GM18868 (cell line): ENCODE data around the gene PDE9A.

Experiments used
- ATAC-seq: cut with Tn5 transposase; IDR thresholded peaks from one replicate; pipeline ENCODE4 v1.9.1; 2021; ENCODE audit warnings: mild to moderate bottlenecking, moderate library complexity; ENCODE audit not compliant: unreplicated experiment

Gene PDE9A

GRCh38 chr21:42670058-42670880, 16.8 kb downstream of the PDE9A start:
- ATAC-seq: no peak

- ATAC-seq: no peak
Observed at GRCh38 chr21:42670884-42671283, 17.5 kb downstream of the PDE9A start.

- ATAC-seq: no peak
Observed at GRCh38 chr21:42671778-42672593, 18.6 kb downstream of the PDE9A start.

- ATAC-seq: no peak
Observed at GRCh38 chr21:42672699-42673458, 19.5 kb downstream of the PDE9A start.

- no peak for ATAC-seq
Observed at GRCh38 chr21:42673633-42674328, 20.4 kb downstream of the PDE9A start.

- ATAC-seq: no peak
Observed at GRCh38 chr21:42674351-42674940, 21.0 kb downstream of the PDE9A start.

GRCh38 chr21:42675403-42675802, 22.0 kb downstream of the PDE9A start:
- no peak for ATAC-seq

GRCh38 chr21:42676808-42677207, 23.4 kb downstream of the PDE9A start:
- ATAC-seq: no peak

- no peak for ATAC-seq
Observed at GRCh38 chr21:42677339-42678321, 24.2 kb downstream of the PDE9A start.

GRCh38 chr21:42678618-42679295, 25.3 kb downstream of the PDE9A start:
- ATAC-seq: no peak

- no peak for ATAC-seq
Observed at GRCh38 chr21:42679319-42680057, 26.1 kb downstream of the PDE9A start.

GRCh38 chr21:42680058-42680330, 26.6 kb downstream of the PDE9A start:
- ATAC-seq: no peak

- no peak for ATAC-seq
Observed at GRCh38 chr21:42680429-42680828, 27.0 kb downstream of the PDE9A start.

- no peak for ATAC-seq
Observed at GRCh38 chr21:42681296-42682206, 28.1 kb downstream of the PDE9A start.

- ATAC-seq: no peak
Observed at GRCh38 chr21:42682661-42683210, 29.3 kb downstream of the PDE9A start.

GRCh38 chr21:42683371-42684108, 30.1 kb downstream of the PDE9A start:
- no peak for ATAC-seq
